GM12801 (cell line): Measurements from ENCODE around the gene NRAP.

Source experiments
- TF ChIP-seq, protein P1 (sequence below): IDR thresholded peaks from one replicate; pipeline ENCODE4 v1.5.1; 2011; ENCODE audit warnings: control low read depth; ENCODE audit not compliant: insufficient read length; ENCODE audit errors: extremely low read depth

The NRAP gene

DNA sequence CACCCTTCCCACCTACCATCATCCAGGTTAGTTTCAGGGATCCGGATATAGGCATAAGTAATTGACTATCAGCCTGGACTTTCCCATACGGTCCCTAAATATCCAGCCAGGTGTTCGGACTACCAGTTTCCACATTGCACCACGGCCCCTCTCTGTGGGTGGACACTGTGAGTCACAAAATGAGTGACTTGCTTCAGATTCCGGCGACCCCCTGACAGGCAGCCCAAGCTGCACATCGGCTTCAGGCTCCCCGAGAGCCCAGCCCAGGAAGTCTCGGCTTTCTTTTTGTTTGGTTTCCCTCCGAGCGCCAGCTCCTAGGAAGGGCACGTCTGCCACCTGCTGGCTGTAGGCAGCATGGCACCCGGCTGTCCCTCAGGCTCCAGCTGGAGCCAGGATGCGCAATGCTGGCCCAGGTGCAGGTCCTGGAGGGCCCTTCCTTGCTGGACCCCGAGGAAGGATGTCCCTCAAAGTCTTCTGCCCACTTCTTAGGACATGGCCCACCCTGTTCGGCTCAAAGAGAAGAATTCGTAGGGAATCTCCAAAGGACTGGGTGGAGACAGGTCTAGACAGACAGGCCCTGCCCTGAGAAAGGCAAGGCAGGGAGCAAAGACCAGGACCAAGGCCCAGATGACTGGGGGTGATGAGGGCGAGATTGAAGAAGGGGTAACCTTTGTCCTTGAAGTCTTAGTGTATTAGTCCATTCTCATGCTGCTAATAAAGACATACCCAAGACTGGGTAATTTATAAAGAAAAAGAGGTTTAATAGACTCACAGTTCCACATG, 100.3 kb downstream of the NRAP start:
- TF ChIP-seq, protein P1, sequence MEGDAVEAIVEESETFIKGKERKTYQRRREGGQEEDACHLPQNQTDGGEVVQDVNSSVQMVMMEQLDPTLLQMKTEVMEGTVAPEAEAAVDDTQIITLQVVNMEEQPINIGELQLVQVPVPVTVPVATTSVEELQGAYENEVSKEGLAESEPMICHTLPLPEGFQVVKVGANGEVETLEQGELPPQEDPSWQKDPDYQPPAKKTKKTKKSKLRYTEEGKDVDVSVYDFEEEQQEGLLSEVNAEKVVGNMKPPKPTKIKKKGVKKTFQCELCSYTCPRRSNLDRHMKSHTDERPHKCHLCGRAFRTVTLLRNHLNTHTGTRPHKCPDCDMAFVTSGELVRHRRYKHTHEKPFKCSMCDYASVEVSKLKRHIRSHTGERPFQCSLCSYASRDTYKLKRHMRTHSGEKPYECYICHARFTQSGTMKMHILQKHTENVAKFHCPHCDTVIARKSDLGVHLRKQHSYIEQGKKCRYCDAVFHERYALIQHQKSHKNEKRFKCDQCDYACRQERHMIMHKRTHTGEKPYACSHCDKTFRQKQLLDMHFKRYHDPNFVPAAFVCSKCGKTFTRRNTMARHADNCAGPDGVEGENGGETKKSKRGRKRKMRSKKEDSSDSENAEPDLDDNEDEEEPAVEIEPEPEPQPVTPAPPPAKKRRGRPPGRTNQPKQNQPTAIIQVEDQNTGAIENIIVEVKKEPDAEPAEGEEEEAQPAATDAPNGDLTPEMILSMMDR = peak; percentile 69

DNA sequence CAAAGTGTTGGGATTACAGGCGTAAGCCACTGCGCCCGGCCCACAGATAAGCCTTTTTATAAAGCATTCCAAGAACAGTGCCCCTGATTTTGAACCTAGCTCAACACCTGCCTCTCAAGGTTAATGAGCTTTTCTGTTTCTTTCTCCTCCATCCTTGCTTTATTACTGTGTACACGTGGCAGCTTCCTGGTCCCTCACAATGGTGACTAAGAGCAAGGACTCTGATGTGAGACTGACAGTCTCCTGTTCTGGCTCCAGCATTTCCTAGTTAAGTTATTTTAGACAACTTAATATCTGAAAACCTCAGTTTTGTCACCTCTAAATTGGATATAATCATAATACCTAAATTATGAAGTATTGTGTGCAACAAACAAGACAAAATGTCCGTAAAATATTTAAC, 101.1 kb downstream of the NRAP start:
- TF ChIP-seq, protein P1 = no peak

DNA sequence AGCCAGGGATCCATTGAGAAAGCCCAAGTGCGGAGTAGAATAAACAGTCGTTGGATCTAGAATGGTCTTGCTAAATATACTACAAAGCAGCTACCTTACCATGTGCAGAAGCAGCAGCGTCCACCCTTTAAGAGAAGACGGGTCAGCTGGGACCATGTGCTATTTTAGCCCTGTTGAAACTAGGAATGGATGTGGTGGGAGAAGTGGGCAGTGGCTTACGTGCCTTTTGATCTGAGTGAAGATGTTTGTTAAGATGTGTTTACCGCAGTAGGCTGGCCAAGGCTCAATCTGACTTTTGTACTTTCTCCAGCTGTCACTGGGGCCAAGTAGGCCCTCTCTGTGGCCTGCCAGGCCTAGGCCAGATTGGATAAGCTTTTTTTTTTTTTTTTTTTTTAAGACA, 101.8 kb downstream of the NRAP start:
- TF ChIP-seq, protein P1 = no peak

DNA sequence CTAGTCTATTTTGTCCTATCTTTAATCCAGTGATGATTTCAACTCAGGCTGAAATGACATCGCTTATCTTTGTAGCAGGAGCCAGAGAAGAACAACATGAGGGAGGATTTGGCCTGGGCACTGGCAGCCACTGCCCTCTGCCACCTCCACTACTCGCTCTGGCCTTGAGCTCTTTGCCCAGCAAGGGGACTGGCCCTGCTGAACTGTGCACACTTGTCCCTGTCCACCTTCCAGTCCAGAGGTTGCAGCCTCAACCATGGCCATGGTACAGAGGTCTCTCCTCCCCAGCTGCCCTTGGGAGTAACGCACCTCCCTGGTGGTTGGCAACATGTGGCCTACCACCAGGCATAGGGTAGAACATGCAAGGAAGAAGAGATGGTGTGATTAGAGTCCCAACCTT, 102.6 kb downstream of the NRAP start:
- TF ChIP-seq, protein P1 = no peak

DNA sequence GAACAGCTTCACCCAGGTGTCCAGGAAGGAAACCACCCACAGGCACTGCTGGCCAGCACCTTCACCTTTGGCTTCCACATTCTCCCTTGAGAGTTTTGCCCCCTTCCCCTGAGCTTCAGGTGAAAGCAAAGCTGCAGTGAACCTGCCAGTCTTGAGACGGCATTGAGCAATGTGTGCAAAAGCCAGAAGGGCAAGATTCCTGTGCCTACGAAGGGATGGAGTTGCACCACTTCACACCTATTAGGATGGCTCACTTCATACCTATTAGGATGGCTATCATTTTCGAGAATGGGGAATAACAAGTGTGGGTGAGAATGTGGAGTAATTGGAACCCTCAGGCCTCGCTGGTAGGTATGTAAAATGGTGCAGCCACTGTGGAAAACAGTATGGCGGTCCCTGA, 103.8 kb downstream of the NRAP start:
- TF ChIP-seq, protein P1 = no peak

DNA sequence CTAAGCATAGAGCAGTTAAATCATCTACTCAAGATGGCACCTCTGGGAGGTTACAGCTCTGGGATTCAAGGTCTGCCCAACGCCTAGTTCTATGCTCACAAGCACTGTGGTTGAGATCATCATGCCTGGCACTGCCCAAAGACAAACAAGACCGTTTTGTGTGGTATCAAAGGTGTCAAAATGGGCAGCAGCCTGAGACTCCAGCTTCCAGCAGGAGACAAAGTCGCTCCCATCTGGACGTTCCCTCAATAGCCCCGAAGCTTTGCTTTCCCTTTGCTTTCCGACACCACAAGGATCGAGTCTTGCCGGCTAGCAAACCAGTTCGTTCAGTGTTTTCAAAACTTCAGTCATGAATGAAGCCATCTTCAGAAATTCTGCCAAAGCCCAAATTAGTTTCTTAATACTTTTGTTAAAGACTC, 105.9 kb downstream of the NRAP start:
- TF ChIP-seq, protein P1 = no peak

DNA sequence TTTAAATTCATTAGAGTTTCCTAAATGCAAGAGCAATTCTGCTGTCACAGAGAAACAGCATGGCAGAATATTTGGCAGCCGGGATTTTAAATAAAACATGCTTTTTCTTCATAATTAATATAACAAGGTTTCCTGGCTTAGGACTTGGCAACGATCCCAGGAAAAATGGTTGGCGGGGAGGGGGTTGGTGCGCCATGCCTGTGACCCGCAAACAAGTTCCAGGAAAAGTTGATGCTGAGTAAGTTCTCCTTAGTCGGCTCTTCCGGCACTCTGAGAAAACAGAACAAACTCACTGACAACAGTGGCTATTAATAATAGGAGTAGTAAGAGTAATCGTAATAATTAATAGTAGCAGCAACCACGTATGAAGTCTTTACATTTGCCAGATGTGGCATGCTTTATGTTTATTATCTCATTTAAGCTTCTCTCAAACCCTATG, 106.4 kb downstream of the NRAP start:
- TF ChIP-seq, protein P1 = no peak

DNA sequence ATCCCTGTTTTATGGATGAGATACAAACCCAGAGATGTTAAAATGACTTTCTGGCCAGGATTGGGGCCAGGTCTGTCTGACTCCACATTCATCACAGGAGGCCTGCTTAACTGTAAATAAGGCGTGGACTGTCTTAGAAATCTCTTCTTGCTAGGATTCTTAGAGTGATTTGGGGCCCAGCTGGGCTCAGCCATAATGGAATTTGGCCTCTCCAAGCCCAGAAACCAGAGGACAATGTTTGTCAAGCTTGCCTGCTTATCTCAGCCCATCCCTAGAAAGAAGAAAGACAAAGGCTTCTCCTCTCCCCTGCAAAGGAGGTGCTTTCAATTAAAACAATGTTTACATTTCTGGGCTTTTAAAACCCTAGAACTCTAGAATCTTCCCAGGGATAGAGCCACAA, 108.1 kb downstream of the NRAP start:
- TF ChIP-seq, protein P1 = no peak
